Naive B cell (primary cell): Measurements from ENCODE around the gene FAM110D. TPM values are rescaled to one million over a fixed set of nuclear protein-coding genes. Genes with fewer than 3 reads are reported as not detected.

Source experiments
- ATAC-seq, 2 donors: fragments of 150-1000 bp; cut with Tn5 transposase; 2 replicates each; pipeline ENCODE4 v1.10.0; 2021; ENCODE audit warnings: low read depth in 2 of 2, mild to moderate bottlenecking in 2 of 2, moderate library complexity in 2 of 2
- DNase-seq: peaks from one replicate; pipeline ENCODE4 v3.0.0; 2022
- H3K27ac Mint-ChIP-seq, 6 donors: one replicate each; pipeline ENCODE4 v1.8.0; 2020 to 2022; ENCODE audit warnings: mild to moderate bottlenecking in 6 of 6, mixed read lengths in 6 of 6, moderate library complexity in 5 of 6, inconsistent platforms in 2 of 6
- H3K27me3 Mint-ChIP-seq, 3 donors: one replicate each; pipeline ENCODE4 v1.8.0; 2021 to 2022; ENCODE audit warnings: mixed read lengths in 3 of 3, mild to moderate bottlenecking in 1 of 3
- H3K36me3 Mint-ChIP-seq, 2 donors: one replicate each; pipeline ENCODE4 v1.8.0; 2020 to 2022; ENCODE audit warnings: mixed read lengths in 2 of 2, inconsistent platforms in 1 of 2, mild to moderate bottlenecking in 1 of 2
- H3K4me1 Mint-ChIP-seq, 3 donors: one replicate each; pipeline ENCODE4 v1.8.0; 2020 to 2022; ENCODE audit warnings: mixed read lengths in 3 of 3, inconsistent platforms in 1 of 3, mild to moderate bottlenecking in 1 of 3, moderate library complexity in 1 of 3
- H3K4me3 Mint-ChIP-seq, 8 donors: one replicate each; pipeline ENCODE4 v1.8.0; 2020 to 2022; ENCODE audit warnings: mild to moderate bottlenecking in 8 of 8, mixed read lengths in 8 of 8, moderate library complexity in 8 of 8, inconsistent platforms in 2 of 8
- H3K9me3 Mint-ChIP-seq, 7 donors: one replicate each; pipeline ENCODE4 v1.8.0; 2020 to 2022; ENCODE audit warnings: mixed read lengths in 7 of 7, mild to moderate bottlenecking in 5 of 7, inconsistent platforms in 2 of 7, moderate library complexity in 1 of 7
- polyA plus RNA-seq, 6 donors: library from polyadenylated mRNA; unstranded; fragments of 300-500 nt; fragmentation: Illumina TruSeq; gene quantifications; one replicate each; pipeline ENCODE4 v1.2.3, GENCODE V29; 2021; ENCODE audit warnings: low read depth in 6 of 6

The FAM110D gene
- not detected for polyA plus RNA-seq

GRCh38 chr1:26158908-26159742, at the start of gene FAM110D:
Gene FAM110D, plus strand, starts transcription at chr1:26159079. Its CDS starts 2,213 bp downstream, at chr1:26161292.
- Mint-ChIP-seq H3K27me3 (peaks cover 31 to 84% (median 55%) of the 10 kb centered on the region in 3 donors), H3K4me3 (peak within 1 kb of the TSS in 1 of 8 donors; percentile 21), H3K36me3 (no peaks in the 10 kb centered on the region), H3K9me3 (no peaks in the 10 kb centered on the region), H3K27ac (no peak within 1 kb of the TSS), H3K4me1 (peaks cover 9 to 16% (median 11%) of the 10 kb centered on the region in 3 donors)
- no peak for DNase-seq
- no peak for ATAC-seq

GRCh38 chr1:26109229-26110164, 49.4 kb upstream of the FAM110D start:
- no peak for ATAC-seq
- H3K4me1 Mint-ChIP-seq, result peaks cover 12 to 24% (median 15%) of the 10 kb centered on the region in 3 donors
- peak overlapping the region in 1 of 6 donors; percentile 93 for H3K27ac Mint-ChIP-seq
- H3K4me3 Mint-ChIP-seq, result peak overlapping the region in 7 of 8 donors; percentile 82 to 96 (median 85)
- H3K27me3 Mint-ChIP-seq, result peaks cover 0 to 4% (median 0%) of the 10 kb centered on the region in 3 donors
- DNase-seq, result no peak
- no peaks in the 10 kb centered on the region for H3K9me3 Mint-ChIP-seq
- peaks cover 0 to 5% of the 10 kb centered on the region in 2 donors for H3K36me3 Mint-ChIP-seq

GRCh38 chr1:26110731-26111529, 47.9 kb upstream of the FAM110D start:
- peaks cover 12 to 18% (median 12%) of the 10 kb centered on the region in 3 donors for H3K4me1 Mint-ChIP-seq
- peak overlapping the region; percentile 82 to 96 (median 88) for H3K4me3 Mint-ChIP-seq
- H3K9me3 Mint-ChIP-seq, result no peaks in the 10 kb centered on the region
- peak; percentile 67 for DNase-seq
- ATAC-seq, result peak; percentile 53 to 54
- peaks cover 0 to 7% of the 10 kb centered on the region in 2 donors for H3K36me3 Mint-ChIP-seq
- H3K27ac Mint-ChIP-seq, result peak overlapping the region in 5 of 6 donors; percentile 56 to 93 (median 84)
- no peaks in the 10 kb centered on the region for H3K27me3 Mint-ChIP-seq

- DNase-seq (peak; percentile 89), ATAC-seq (peak; percentile 82 to 85)
- Mint-ChIP-seq H3K4me3 (peak within 1 kb of the TSS; percentile 84 to 96 (median 94)), H3K36me3 (peaks cover 0 to 7% of the 10 kb centered on the region in 2 donors), H3K9me3 (no peaks in the 10 kb centered on the region), H3K4me1 (peaks cover 12 to 18% (median 12%) of the 10 kb centered on the region in 3 donors), H3K27ac (peak within 1 kb of the TSS; percentile 84 to 96 (median 92)), H3K27me3 (no peaks in the 10 kb centered on the region)
Observed at GRCh38 chr1:26111530-26112406, 47.1 kb upstream of the FAM110D start, which contains the start of gene PDIK1L. Gene PDIK1L, plus strand, starts transcription at chr1:26111824. Its CDS starts 2,485 bp downstream, at chr1:26114309.

- peak overlapping the region; percentile 84 to 95 (median 94) for H3K4me3 Mint-ChIP-seq
- H3K27me3 Mint-ChIP-seq, result no peaks in the 10 kb centered on the region
- H3K4me1 Mint-ChIP-seq, result peaks cover 12 to 20% (median 13%) of the 10 kb centered on the region in 3 donors
- peaks cover 0 to 7% of the 10 kb centered on the region in 2 donors for H3K36me3 Mint-ChIP-seq
- H3K27ac Mint-ChIP-seq, result peak overlapping the region in 5 of 6 donors; percentile 53 to 90 (median 84)
- ATAC-seq (no peak), DNase-seq (peak; percentile 19)
- no peaks in the 10 kb centered on the region for H3K9me3 Mint-ChIP-seq
Observed at GRCh38 chr1:26112407-26112775, 46.5 kb upstream of the FAM110D start.

- no peak for ATAC-seq
- Mint-ChIP-seq H3K27me3 (no peaks in the 10 kb centered on the region), H3K27ac (no peak overlapping the region)
Observed at GRCh38 chr1:26114165-26114927, 44.5 kb upstream of the FAM110D start.

GRCh38 chr1:26119892-26120608, 38.8 kb upstream of the FAM110D start:
- no peak for DNase-seq
- Mint-ChIP-seq H3K9me3 (no peaks in the 10 kb centered on the region), H3K4me3 (peak overlapping the region in 1 of 8 donors; percentile 9), H3K27ac (peak overlapping the region in 4 of 6 donors; percentile 19 to 87 (median 76)), H3K36me3 (no peaks in the 10 kb centered on the region), H3K4me1 (peaks cover 11 to 28% (median 21%) of the 10 kb centered on the region in 3 donors), H3K27me3 (no peaks in the 10 kb centered on the region)
- no peak for ATAC-seq

More at GRCh38 chr1:26114165-26114927, 44.5 kb upstream of the FAM110D start:
- H3K4me1 Mint-ChIP-seq, result peaks cover 15 to 28% (median 24%) of the 10 kb centered on the region in 3 donors
- H3K36me3 Mint-ChIP-seq, result peaks cover 0 to 7% of the 10 kb centered on the region in 2 donors
- no peak for DNase-seq
- peak overlapping the region in 1 of 8 donors; percentile 84 for H3K4me3 Mint-ChIP-seq
- no peaks in the 10 kb centered on the region for H3K9me3 Mint-ChIP-seq

- no peaks in the 10 kb centered on the region for H3K27me3 Mint-ChIP-seq
- no peaks in the 10 kb centered on the region for H3K36me3 Mint-ChIP-seq
- ATAC-seq (no peak), DNase-seq (no peak)
- no peak overlapping the region for H3K27ac Mint-ChIP-seq
- H3K9me3 Mint-ChIP-seq, result no peaks in the 10 kb centered on the region
- H3K4me1 Mint-ChIP-seq, result peaks cover 16 to 32% (median 28%) of the 10 kb centered on the region in 3 donors
- H3K4me3 Mint-ChIP-seq, result no peak overlapping the region
Observed at GRCh38 chr1:26121854-26122773, 36.8 kb upstream of the FAM110D start.

- DNase-seq, result no peak
- Mint-ChIP-seq H3K4me3 (no peak overlapping the region), H3K9me3 (no peaks in the 10 kb centered on the region), H3K4me1 (peaks cover 24 to 40% (median 30%) of the 10 kb centered on the region in 3 donors), H3K27me3 (no peaks in the 10 kb centered on the region), H3K27ac (peak overlapping the region in 1 of 6 donors; percentile 63), H3K36me3 (no peaks in the 10 kb centered on the region)
- no peak for ATAC-seq
Observed at GRCh38 chr1:26122988-26123973, 35.6 kb upstream of the FAM110D start.
